GM12878 (cell line): ENCODE measurements around the gene MAPRE2. TPM values are rescaled to one million over a fixed set of nuclear protein-coding genes. Genes with fewer than 3 reads are reported as not detected.

ENCODE experiments used
- ATAC-seq: fragments of 200-7000 bp; cut with Tn5 transposase; 3 replicates; pipeline ENCODE4 v1.9.1; 2020; ENCODE audit warnings: mild to moderate bottlenecking, moderate library complexity
- BruUV-seq: library from RNA; stranded (reverse); fragments of 400-500 nt; replicated peaks from 2 replicates; lab custom pipeline; 2021; lab: Mats Ljungman, UMichigan
- CTCF ChIA-PET: fragments of 300-600 bp; sonication (Branson Sonifier 250); formaldehyde crosslinking; extraction: SDS; loops from one replicate; lab custom pipeline; 2021; ENCODE audit warnings: inconsistent platforms; lab: Yijun Ruan, JAX
- POLR2A ChIA-PET: fragments of 350-600 bp; formaldehyde crosslinking; extraction: SDS; loops from one replicate; lab custom pipeline; 2021; ENCODE audit warnings: inconsistent platforms; lab: Charles Lee
- RAD21 ChIA-PET: fragments of 300-600 bp; sonication (Branson Sonifier 250); formaldehyde crosslinking; loops from one replicate; lab custom pipeline; 2023; ENCODE audit warnings: antibody characterized with exemption; ENCODE audit not compliant: unreplicated experiment; lab: Charles Lee
- SMC1A ChIA-PET: fragments of 300-600 bp; sonication (Branson Sonifier 250); formaldehyde crosslinking; loops from one replicate; lab custom pipeline; 2023; ENCODE audit not compliant: unreplicated experiment, uncharacterized antibody; lab: Charles Lee
- DNase-seq: peaks from one replicate; pipeline ENCODE4 v3.0.0-alpha.2; 2011; ENCODE audit warnings: low read depth, low spot score
- FAIRE-seq: peaks from 3 replicates; lab custom pipeline; 2011; peaks lifted over from hg19 to GRCh38; lab: Jason Lieb, UNC
- H2AFZ ChIP-seq: 2 replicates; pipeline ENCODE4 v1.6.0; 2011; ENCODE audit warnings: low read depth, low read length, control low read depth; ENCODE audit not compliant: control insufficient read depth
- H3K27ac ChIP-seq: 2 replicates; pipeline ENCODE4 v1.5.1; 2011; ENCODE audit warnings: control low read depth; ENCODE audit not compliant: control insufficient read depth, insufficient read depth
- H3K27me3 ChIP-seq, 2 experiments: replicated peaks in 1 of 2; 2 replicates each; pipeline versions ENCODE4 v1.6.0 to v1.6.1; 2011; ENCODE audit warnings: low read length in 1 of 2; ENCODE audit not compliant: control insufficient read depth in 2 of 2, insufficient read depth in 2 of 2
- H3K36me3 ChIP-seq, 2 experiments: 2 replicates each; pipeline ENCODE4 v1.5.1; 2011; ENCODE audit warnings: low read length in 1 of 2; ENCODE audit not compliant: control insufficient read depth in 2 of 2, insufficient read depth in 2 of 2
- H3K4me1 ChIP-seq: 2 replicates; pipeline ENCODE4 v1.6.1; 2011; ENCODE audit warnings: mild to moderate bottlenecking, low read length, moderate library complexity, mixed read lengths; ENCODE audit not compliant: control insufficient read depth, insufficient read depth
- H3K4me2 ChIP-seq: 2 replicates; pipeline ENCODE4 v1.6.0; 2011; ENCODE audit warnings: control low read depth; ENCODE audit not compliant: control insufficient read depth, insufficient read depth
- H3K4me3 ChIP-seq: fragments of 200-600 bp; sonication (generic); 2 replicates; pipeline ENCODE4 v1.5.1; 2016
- H3K79me2 ChIP-seq: 2 replicates; pipeline ENCODE4 v1.6.0; 2011; ENCODE audit warnings: low read length; ENCODE audit not compliant: control insufficient read depth, insufficient read depth
- H3K9ac ChIP-seq: 2 replicates; pipeline ENCODE4 v1.8.0; 2011; ENCODE audit warnings: low read length, control low read depth, mixed read lengths; ENCODE audit not compliant: control insufficient read depth, insufficient read depth
- H3K9me3 ChIP-seq: replicated peaks from 3 replicates; pipeline ENCODE4 v1.5.1; 2011; ENCODE audit warnings: mild to moderate bottlenecking, low read length; ENCODE audit not compliant: control insufficient read depth, insufficient read depth
- H4K20me1 ChIP-seq: 2 replicates; pipeline ENCODE4 v1.6.0; 2011; ENCODE audit not compliant: control insufficient read depth, insufficient read depth
- CEBPZ ChIP-seq: fragments of 150-350 bp; IDR thresholded peaks from 2 replicates; pipeline ENCODE4 v1.6.1; 2016; ENCODE audit warnings: low read depth, low read length
- CTCF ChIP-seq, 3 experiments: IDR thresholded peaks in 2 of 3; conservative IDR thresholded peaks in 1 of 3; 2 replicates each; pipeline ENCODE4 v1.5.1; 2011; ENCODE audit warnings: low read depth in 3 of 3, low read length in 3 of 3, mild to moderate bottlenecking in 3 of 3, control low read depth in 2 of 3, moderate library complexity in 2 of 3, inconsistent platforms in 1 of 3, mixed read lengths in 1 of 3; ENCODE audit not compliant: control insufficient read depth in 2 of 3, insufficient read depth in 1 of 3; ENCODE audit errors: extremely low read depth in 1 of 3
- IRF3 ChIP-seq: fragments of 450-650 bp; IDR thresholded peaks from 2 replicates; pipeline ENCODE4 v1.6.1; 2014; ENCODE audit warnings: mild to moderate bottlenecking
- MAX ChIP-seq: IDR thresholded peaks from 2 replicates; pipeline ENCODE4 v1.6.1; 2012; ENCODE audit warnings: low read depth, low read length, improper control_type of control experiment
- RAD51 ChIP-seq: fragments of 450-650 bp; IDR thresholded peaks from 2 replicates; pipeline ENCODE4 v1.6.1; 2016; ENCODE audit warnings: moderate library complexity, mild to moderate bottlenecking, inconsistent platforms
- SIX5 ChIP-seq: IDR thresholded peaks from 2 replicates; pipeline ENCODE4 v1.6.1; 2011; ENCODE audit warnings: mild to moderate bottlenecking, low read depth, low read length, moderate library complexity; ENCODE audit not compliant: severe bottlenecking
- SMAD5 ChIP-seq: IDR thresholded peaks from 2 replicates; pipeline ENCODE4 v1.6.1; 2016; ENCODE audit warnings: antibody characterized with exemption, low read depth
- SMARCA5 ChIP-seq: fragments of 450-650 bp; IDR thresholded peaks from 2 replicates; pipeline ENCODE4 v1.6.1; 2017; ENCODE audit warnings: mild to moderate bottlenecking
- SMC3 ChIP-seq: IDR thresholded peaks from 2 replicates; pipeline ENCODE4 v1.6.1; 2011; ENCODE audit warnings: low read length, improper control_type of control experiment, borderline replicate concordance
- SUPT20H ChIP-seq: IDR thresholded peaks from 2 replicates; pipeline ENCODE4 v1.6.1; 2011; ENCODE audit warnings: low read depth, mild to moderate bottlenecking, low read length, moderate library complexity, borderline replicate concordance; ENCODE audit not compliant: control insufficient read depth
- TAF1 ChIP-seq: IDR thresholded peaks from 2 replicates; pipeline ENCODE4 v1.6.1; 2011; ENCODE audit warnings: mild to moderate bottlenecking, low read depth, low read length, borderline replicate concordance
- WGBS: methylation state at CpG from one replicate; pipeline ENCODE4 v1.1.6; 2016; ENCODE audit warnings: low lambda C conversion rate; ENCODE audit not compliant: insufficient replicate concordance, insufficient coverage; ENCODE audit errors: missing lambda C conversion rate; 5-methylcytosine and 5-hydroxymethylcytosine counted together
- in situ Hi-C: fragments of 300-500 bp; cut with MboI; formaldehyde crosslinking; loops from 9 replicates; pipeline ENCODE4 v1.14.3; 2018; ENCODE audit warnings: mixed read lengths
- intact Hi-C: fragments of 100-400 bp; cut with micrococcal nuclease; formaldehyde crosslinking; loops from one replicate; pipeline ENCODE4 v1.14.2; 2022; ENCODE audit not compliant: unreplicated experiment
- polyA plus RNA-seq, 11 experiments: library from polyadenylated mRNA; depleted of rRNA in 4 of 11; unstranded in 6 of 11; stranded (reverse) in 5 of 11; fragments of >200 nt; fragmentation: Nextera tagmentation in 4 of 11; fragmentation: Illumina TruSeq in 1 of 11; extraction: Ambion mirVana in 4 of 11; extraction: Trizol in 1 of 11; gene quantifications; 1 replicate in 1 of 11; 2 replicates in 10 of 11; pipeline versions ENCODE4 v1.2.1 to v1.2.3, GENCODE V29; 2011 to 2016; ENCODE audit warnings: inconsistent platforms in 2 of 11, missing spikeins in 2 of 11, low read depth in 1 of 11
- total RNA-seq, 4 experiments: library from RNA; depleted of rRNA in 3 of 4; stranded (reverse); fragments of >200 nt in 3 of 4; fragmentation: Illumina TruSeq in 1 of 4; extraction: Trizol in 1 of 4; gene quantifications; 2 replicates each; pipeline versions ENCODE4 v1.2.1 to v1.2.3, GENCODE V29; 2013 to 2021
- TF ChIP-seq, protein P1 (sequence below): fragments of 450-650 bp; IDR thresholded peaks from 2 replicates; pipeline ENCODE4 v1.6.1; 2016; ENCODE audit warnings: mild to moderate bottlenecking

MAPRE2 gene
- total and polyA plus RNA-seq, 10 of the 15 experiments (the other 5 are each of a cell fraction or from before 2014, with no cell fraction given): 11.0 to 50.6 (median 24.0) TPM

DNA sequence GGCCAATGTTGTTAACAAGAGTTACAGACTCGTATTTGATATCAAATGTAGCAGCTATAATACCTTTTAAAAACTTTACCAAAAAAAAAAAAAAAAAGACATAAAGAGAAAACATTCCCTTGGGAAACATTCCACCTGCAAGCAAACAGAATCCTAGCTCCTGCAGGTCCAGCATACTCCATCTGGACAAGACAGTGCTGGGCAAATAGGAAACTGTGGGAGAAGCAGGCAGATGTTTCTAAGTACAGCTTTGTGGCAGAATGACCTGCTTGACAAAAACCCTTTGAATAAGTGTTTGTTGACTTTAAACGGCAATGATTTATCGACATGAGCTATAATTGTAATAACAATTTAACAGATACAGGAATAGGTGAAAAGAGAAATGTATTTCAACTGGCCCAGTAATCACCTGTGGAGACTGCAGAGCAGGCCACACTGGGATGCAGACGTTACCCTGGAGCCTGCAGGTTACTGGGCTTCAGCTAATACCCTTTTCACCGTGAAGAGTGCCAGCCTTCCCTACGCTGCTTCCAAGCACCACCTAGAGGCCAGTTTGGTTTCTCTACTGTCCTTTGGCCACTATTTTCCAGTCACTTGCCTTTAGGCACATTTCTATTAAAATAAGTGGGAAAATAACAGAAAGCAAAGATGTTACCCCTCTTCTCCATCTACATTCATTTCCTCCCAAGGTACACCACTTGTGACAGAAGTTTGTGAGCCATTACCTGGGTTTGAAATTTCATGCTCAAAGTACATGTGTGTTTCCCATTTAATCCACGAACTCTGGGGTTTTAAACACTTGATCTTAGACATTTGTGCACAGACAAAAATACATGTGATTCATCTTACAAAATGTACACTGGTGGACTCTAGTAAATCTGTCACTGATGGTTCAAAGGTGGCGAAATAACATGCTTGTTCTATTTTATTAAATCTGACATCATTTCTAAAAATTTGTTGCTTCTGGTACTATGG, 102.7 kb downstream of the MAPRE2 start:
- no peak overlapping the region for H3K9ac ChIP-seq
- in situ Hi-C loops: loop anchor here (10.0 kb wide), 1 partner anchor 139 kb away; no protein-coding TSS in a partner anchor
- intact Hi-C loops: loop anchor here (1.0 kb wide), 2 partner anchors 118 to 138 kb away; no protein-coding TSS in a partner anchor
- WGBS: 74% methylated on average over 8 of the region's 8 CpGs
- no TSS peak for BruUV-seq
- peak; percentile 97 for ATAC-seq
- H3K4me3 ChIP-seq: no peak overlapping the region
- H2AFZ ChIP-seq: no peak overlapping the region
- H3K9me3 ChIP-seq: no peaks in the 10 kb centered on the region
- ChIA-PET CTCF (interaction anchor here (0.6 to 7.0 kb wide), 41 partner anchors 9 to 368 kb away, joined by 3 to 157 read pairs (median 4); partner anchors contain the start of gene MAPRE2), RAD21 (interaction anchor here (0.5 to 3.5 kb wide), 18 partner anchors 24 to 482 kb away, joined by 3 to 83 read pairs (median 4); no protein-coding TSS in a partner anchor), SMC1A (interaction anchor here (0.6 to 5.8 kb wide), 29 partner anchors 11 to 383 kb away, joined by 3 to 145 read pairs (median 3); partner anchors contain the start of gene MAPRE2), POLR2A (interaction anchor here (0.6 to 1.8 kb wide), 3 partner anchors 114 to 996 kb away, joined by 3 to 4 read pairs (median 3); no protein-coding TSS in a partner anchor)
- no peak for FAIRE-seq
- no peaks in the 10 kb centered on the region for H4K20me1 ChIP-seq
- H3K79me2 ChIP-seq: no peaks in the 10 kb centered on the region
- H3K4me1 ChIP-seq: peaks cover 4% of the 10 kb centered on the region
- no peaks in the 10 kb centered on the region for H3K36me3 ChIP-seq
- no peak overlapping the region for H3K4me2 ChIP-seq
- no peak for DNase-seq
- no peaks in the 10 kb centered on the region for H3K27me3 ChIP-seq
- no peak overlapping the region for H3K27ac ChIP-seq
- no peak for TF ChIP-seq SMARCA5
- TF ChIP-seq, protein P1, sequence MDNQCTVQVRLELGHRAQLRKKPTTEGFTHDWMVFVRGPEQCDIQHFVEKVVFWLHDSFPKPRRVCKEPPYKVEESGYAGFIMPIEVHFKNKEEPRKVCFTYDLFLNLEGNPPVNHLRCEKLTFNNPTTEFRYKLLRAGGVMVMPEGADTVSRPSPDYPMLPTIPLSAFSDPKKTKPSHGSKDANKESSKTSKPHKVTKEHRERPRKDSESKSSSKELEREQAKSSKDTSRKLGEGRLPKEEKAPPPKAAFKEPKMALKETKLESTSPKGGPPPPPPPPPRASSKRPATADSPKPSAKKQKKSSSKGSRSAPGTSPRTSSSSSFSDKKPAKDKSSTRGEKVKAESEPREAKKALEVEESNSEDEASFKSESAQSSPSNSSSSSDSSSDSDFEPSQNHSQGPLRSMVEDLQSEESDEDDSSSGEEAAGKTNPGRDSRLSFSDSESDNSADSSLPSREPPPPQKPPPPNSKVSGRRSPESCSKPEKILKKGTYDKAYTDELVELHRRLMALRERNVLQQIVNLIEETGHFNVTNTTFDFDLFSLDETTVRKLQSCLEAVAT: peak; percentile 64; the same call in 1 of the 2 replicates
- TF ChIP-seq MAX: no peak
- TF ChIP-seq TAF1: no peak
- no peak for TF ChIP-seq SIX5
- TF ChIP-seq SMAD5: no peak
- TF ChIP-seq SMC3: peak; percentile 75; the same call in 1 of the 2 replicates
- no peak for TF ChIP-seq RAD51
- no peak for TF ChIP-seq CEBPZ
- TF ChIP-seq SUPT20H: no peak
- no peak for TF ChIP-seq IRF3
- peak; percentile 49 to 77 (median 74) for TF ChIP-seq CTCF (IDR thresholded peaks at IDR 0.05 in 2 of 3, conservative IDR thresholded peaks at IDR 0.05 in 1 of 3; ENCODE audit: control insufficient read depth in 2 of 3, extremely low read depth in 1 of 3, insufficient read depth in 1 of 3, low read depth in 3 of 3, low read length in 3 of 3)
